ENCODE measurements around the gene KCNK13.
"Not testable (repeated sequence)": the region's sequence is repeated elsewhere in the genome, so short reads cannot be mapped to it uniquely, and the experiment has no call there.

KCNK13 gene

GRCh38 chr14:90200546-90200945, 138.8 kb downstream of the KCNK13 start:
- not testable (repeated sequence) for DNase-seq

- DNase-seq: no peak
Measured at GRCh38 chr14:90201344-90201743, 139.6 kb downstream of the KCNK13 start.

- DNase-seq: no peak
Measured at GRCh38 chr14:90204516-90204915, 142.7 kb downstream of the KCNK13 start.

- DNase-seq: no peak
Measured at GRCh38 chr14:90213099-90213748, 151.4 kb downstream of the KCNK13 start.

GRCh38 chr14:90228478-90228877, 166.7 kb downstream of the KCNK13 start:
- no peak for DNase-seq

GRCh38 chr14:90229942-90230341, 168.1 kb downstream of the KCNK13 start:
- not testable (repeated sequence) for DNase-seq

All from stimulated activated CD4-positive, alpha-beta T cell treated with anti-CD3 and anti-CD28 coated beads, Interleukin-4, amount 100 ng/mL, for 1 hour (primary cell).